ENCODE results near the gene RASSF7.
"Not testable (repeated sequence)": the region's sequence is repeated elsewhere in the genome, so short reads cannot be mapped to it uniquely, and the experiment has no call there.

RASSF7 gene, protein sequence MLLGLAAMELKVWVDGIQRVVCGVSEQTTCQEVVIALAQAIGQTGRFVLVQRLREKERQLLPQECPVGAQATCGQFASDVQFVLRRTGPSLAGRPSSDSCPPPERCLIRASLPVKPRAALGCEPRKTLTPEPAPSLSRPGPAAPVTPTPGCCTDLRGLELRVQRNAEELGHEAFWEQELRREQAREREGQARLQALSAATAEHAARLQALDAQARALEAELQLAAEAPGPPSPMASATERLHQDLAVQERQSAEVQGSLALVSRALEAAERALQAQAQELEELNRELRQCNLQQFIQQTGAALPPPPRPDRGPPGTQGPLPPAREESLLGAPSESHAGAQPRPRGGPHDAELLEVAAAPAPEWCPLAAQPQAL

DNA sequence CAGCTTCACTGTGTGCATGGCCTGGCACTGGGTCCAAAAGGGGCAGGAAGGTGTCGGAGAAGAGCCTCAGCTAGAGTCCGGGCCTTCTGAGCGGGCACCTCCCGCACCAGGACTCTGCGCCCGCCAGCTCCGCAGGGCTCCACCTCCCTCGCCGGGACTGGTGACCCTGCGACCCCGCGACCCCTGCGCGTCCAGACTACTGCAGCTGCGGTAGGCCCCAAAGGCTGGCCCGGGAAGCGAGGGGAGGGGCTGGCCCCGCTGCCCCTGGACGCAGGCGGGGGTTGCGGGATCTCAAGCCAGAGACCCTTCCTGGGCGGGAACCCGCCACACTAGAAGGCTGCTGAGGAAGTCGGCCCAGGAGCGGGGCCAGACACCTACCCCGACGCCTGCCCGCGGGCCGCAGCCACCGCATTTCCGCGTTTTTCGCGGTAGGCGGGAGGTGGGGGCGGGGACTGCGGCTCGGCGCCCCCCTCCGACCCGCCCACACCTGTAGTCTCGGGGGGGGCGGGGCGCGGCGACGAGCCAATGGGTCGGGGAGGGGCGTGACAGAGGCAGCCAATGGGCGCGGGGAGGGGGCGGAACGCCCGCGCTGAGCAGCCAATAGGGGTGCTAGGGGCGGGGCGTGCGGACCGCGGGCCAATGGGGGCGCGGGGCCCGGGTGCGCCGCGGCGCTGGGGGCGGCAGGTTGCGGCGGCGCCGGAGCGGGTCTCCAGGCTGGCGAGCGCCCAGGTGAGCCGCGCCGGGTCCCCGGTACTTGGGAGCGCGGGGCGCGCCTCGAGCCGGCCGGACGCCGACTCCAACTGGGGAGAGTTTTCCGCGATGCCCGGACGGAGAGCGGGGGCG, at the start of gene RASSF7, which contains the start of gene LMNTD2:
Gene RASSF7 (plus strand): TSS at position 666 of the 843 bp plus-strand sequence. CDS start 799 bp downstream, outside the sequence.
Gene LMNTD2 (minus strand): TSS at position 434 of the 843 bp plus-strand sequence. CDS start 22 bp downstream, at position 412.
- peak; percentile 92 for DNase-seq

DNA sequence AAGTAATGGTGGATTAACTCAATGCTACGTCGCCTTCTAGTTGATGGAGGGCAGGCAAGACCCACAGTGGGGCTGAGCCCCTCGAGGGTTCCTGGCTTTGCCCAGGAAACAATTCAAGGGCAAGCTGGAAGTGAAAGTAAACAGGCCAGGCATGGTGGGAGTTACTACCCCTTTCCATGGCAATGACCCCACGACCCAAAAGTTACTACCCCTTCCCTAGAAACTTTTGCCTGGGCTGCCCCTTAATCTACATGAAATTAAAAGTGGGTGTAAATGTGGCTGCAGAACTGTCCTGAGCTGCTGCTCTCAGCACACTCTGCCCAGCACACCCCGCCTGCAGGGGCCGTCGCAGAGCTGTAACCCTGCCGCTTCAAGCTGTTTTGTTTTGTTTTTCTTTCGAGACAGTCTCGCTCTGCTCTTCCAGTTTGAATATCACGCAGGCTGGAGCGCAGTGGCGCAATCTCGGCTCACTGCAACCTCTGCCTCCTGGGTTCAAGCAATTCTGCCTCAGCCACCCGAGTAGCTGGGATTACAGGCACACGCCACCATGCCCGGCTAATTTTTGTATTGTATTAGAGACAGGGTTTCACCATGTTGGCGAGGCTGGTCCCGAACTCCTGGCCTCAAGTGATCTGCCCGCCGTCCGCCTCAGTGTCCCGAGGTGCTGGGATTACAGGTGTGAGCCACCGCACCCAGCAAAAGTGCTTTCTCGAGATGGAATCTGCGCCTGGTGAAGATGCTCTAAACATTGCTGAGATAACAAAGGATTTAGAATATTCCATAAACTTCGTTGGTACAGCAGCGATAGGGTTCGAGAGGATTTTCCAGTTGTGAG, 47.8 kb upstream of the RASSF7 start:
- no peak for DNase-seq

DNA sequence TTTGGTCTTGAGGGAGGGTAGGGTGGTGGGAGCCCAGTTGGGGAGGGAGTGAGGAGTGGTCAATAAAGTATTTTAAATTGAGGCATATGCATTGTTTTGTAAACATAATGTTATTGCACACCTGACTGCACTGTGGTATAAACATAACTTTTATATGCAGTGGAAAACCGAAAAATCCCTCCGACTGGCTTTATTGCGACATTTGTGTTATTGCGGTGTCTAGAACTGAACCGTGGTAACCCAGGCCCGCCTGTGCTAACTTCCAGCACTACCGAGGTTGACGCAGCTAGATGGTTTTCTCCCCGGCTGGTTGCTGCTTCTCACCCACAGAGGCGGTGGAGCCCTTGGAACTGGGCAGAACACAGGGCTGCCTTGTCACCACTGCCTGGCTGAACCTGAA, 46.2 kb upstream of the RASSF7 start:
- DNase-seq, result no peak

DNA sequence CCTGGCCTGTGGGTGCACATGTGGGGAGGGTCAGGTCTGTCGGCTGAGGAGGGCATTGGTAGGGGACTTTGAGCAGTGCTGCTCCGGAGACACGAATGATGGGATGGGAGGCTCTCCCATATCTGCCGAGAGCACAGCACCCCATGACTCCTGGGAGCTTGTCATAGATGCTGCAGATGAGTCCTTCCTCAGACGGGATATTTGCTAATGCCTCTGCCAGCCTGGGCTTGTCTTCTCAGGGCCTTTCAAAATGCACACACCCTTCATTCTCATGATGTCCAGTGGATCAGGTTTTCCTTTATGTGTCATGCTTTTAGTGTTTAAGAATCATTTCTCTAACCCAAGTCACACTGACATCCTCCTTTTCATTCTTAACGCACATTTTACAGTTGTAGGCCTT, 45.6 kb upstream of the RASSF7 start:
- DNase-seq, result no peak

DNA sequence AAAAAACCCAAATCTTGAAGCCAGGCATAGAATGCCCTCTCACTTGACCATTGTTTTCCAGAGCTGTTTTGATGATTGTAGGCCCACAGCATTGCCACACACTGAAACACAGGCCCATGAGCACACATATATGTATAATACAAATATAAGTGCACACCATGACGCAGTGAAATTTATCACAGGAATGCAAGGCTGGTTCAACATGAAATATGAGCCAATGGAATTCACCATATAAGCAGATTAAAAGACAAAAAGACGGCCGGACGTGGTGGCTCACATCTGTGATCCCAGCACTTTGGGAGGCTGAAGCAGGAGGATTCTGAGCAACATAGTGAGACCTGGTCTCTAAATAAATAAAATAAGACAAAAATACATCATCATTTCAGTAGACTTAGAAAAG, 44.4 kb upstream of the RASSF7 start:
- DNase-seq, result no peak

DNA sequence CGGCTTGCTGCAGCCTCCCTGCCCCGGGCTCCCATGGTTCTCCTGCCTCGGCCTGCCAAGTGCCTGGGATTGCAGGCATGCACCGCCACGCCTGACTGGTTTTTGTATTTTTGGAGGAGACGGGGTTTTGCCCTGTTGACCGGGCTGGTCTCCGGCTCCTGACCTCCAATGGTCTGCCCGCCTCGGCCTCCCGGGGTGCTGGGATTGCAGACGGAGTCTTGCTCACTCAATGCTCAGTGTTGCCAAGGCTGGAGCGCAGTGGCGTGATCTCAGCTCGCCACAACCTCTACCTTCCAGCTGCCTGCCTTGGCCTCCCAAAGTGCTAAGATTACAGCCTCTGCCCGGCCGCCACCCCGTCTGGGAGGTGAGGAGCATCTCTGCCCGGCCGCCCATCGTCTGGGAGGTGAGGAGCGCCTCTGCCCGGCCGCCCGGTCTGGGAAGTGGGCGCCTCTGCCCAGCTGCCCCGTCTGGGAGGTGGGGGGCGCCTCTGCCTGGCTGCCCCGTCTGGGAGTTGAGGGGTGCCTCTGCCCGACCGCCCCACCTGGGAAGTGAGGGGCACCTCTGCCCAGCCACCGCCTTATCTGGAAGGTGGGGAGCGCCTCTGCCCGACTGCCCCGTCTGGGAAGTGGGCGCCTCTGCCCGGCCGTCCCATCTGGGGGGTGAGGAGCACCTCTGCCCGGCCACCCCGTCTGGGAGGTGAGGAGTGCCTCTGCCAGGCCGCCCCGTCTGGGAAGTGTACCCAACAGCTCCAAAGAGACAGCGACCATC, 43.7 kb upstream of the RASSF7 start:
- not testable (repeated sequence) for DNase-seq

DNA sequence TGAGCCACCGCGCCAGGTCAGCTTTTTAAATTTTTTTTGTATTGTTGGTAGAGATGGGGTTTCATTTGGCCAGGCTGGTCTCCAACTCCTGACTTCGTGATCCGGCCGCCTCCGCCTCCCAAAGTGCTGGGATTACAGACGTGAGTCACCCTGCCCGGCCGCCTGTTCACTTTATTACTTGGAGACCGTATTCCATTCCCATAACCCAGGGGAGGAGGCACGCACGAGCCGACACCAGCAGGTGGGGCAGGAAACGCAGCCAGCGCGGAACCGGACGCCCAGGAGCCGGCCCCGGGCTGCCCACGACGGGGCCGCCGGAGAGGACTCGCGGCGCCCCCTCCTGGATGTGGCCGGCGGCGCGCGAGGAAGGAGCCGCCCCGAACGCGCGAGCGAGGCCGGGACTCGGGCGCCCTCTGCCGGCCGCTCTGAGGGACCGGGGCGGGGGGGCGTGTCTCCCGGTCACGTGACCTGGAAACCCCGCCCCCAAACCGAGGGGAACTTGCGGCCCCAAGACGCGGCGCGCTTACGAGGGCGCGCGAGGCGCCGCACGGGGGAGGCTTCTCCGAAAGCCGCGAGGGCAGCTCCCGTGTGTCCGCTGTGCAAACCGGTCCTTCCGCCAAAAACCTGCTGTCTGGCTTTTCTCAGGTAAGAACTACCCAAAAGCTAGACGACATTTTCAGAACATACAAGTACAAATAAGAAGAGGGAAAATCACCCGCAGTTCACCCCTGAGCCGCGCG, 42.1 kb upstream of the RASSF7 start:
- DNase-seq, result no peak

DNA sequence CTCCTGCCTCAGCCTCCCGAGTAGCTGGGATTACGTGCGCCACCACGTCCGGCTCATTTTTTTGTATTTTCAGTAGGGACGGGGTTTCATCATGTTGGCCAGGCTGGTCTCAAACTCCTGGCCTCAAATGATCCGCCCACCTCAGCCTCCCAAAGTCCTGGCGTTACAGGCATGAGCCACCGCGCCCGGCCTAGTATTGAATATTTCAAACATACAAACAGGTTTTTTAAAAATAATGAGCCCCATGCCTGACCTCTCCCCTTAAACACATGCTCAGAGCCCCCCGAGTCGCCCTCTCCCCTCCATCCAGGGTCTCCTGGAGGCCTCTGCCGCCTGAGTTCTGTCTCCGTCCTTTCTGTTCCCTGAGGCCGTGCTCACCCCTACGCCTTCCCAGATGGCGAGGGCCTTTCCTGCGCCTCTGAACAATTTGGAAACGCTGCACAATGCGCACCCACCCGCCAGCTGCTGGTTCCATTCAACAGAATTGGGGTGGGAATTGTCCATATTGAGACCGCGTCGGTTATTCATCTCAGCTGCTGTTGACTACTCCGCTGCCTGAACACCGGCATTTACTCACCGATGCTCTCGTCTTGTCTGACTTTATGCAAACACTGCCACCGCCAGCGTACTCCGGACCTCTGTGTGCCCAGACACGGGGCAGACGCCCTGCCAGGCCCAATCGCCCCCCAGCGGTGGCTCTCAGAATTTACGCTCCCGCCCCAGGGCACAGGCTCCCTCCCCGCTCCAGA, 40.2 kb upstream of the RASSF7 start:
- DNase-seq, result no peak

DNA sequence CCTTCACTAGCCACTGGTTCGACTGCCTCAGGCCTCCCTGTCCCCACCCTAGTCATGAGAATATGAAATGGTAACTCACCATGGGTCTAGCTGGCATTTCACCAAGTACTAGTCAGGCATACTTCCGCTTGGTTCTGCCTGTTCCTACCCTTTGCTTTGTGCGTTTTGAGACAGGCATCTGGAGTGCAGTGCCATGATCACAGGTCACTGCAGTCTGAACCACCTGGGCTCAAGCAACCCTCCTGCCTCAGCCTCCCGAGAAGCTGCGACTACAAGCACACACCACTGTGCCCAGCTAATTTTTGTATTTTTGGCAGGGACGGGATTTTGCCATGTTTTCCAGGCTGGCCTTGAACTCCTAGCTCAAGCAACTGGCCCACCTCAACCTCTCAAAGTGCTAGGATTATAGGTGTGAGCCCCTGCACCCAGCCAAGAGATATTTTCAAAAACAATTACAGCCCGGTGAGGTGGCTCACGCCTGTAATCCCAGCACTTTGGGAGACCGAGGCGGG, 39.5 kb upstream of the RASSF7 start:
- no peak for DNase-seq

DNA sequence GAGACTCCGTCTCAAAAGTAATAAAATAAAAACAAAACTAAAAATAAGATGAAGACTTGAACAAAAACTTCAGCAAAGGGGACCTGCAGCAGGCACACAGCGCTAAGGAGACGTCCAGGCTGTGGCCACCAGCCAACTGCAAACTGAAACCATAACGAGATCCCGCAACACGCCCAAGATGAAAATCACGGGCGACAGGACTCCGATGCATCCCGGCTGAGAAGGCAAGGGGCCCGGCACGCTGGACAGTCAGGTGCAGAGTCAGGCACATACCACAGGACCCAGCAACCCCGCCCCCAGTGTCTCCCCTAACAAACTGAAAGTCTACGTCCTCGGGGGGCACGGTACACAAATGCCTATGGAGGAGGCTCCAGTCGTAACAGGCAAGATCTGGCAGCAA, 34.6 kb upstream of the RASSF7 start:
- no peak for DNase-seq

DNA sequence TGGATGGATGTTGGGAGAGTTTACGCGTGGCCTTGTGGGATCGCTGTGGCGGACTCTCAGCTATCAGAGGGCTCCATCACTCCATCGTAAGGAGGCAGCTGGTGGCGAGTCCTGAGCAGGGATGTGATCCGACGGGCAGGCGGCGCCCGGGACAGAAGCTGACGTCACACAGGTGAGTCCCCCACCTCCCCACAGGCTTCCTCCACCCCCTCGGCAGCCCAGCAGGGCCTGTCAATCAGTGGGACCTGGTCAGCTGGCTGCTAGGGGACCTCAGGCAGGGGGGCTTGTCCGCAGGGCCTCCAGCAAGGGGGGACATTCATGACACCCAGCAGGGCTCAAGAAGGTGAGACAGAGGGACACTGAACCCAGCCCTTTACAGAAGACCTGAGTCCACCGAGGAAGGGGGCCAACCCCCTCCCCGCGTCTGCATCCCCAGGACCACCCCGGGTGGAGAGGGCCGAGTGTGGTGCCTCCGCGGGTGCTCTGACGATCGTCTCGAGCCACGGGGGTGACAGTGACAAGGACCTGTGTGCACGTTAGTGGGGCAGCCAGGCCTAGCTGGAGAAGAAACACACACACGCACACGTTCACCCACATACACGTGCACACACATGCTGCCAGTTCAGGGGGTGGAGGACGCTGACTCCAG, 32.5 kb upstream of the RASSF7 start:
- DNase-seq, result no peak

DNA sequence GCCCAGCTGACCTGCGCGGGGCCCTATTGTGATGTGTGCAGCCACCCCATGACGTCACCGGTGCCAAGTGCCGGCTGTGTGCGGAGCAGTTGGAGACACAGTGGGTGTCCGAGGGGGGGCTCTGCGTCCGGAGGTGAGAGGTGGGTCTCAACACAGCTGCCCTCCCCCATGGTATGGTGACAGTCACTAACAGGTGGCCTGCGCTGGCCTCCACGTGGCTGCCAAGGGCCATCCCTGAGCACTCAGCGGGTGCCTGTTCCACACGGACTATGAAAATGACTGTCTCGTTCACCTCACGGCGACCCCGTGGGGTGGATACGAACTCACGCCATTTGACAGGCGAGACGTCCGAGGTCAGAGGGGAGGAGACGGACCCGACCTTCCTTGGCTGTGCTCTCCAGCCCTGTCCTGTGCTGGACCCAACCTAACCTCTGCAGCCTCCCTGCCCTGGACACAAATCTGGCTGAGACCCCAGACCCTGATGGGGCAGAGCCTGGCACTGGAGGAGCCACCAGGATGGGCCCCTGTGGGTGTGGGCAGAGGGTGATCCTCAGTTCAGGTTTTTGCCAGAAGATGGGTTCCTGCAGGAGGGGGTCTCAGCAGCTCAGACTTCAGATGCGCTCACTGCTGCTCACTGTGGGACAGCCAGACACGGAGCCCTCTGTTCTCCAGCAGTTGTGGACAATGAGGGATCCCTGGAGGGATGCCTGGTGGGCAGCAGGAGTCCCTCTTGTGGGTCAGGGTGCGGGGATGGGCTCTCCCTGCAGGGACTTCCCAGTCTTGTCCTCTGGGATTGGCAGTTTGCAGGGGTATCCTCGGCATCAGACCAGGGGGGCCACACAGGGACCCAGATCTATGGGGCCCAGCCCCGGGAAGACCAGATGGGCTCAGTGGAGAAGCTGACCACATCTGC, 31.7 kb upstream of the RASSF7 start:
- DNase-seq, result no peak

DNA sequence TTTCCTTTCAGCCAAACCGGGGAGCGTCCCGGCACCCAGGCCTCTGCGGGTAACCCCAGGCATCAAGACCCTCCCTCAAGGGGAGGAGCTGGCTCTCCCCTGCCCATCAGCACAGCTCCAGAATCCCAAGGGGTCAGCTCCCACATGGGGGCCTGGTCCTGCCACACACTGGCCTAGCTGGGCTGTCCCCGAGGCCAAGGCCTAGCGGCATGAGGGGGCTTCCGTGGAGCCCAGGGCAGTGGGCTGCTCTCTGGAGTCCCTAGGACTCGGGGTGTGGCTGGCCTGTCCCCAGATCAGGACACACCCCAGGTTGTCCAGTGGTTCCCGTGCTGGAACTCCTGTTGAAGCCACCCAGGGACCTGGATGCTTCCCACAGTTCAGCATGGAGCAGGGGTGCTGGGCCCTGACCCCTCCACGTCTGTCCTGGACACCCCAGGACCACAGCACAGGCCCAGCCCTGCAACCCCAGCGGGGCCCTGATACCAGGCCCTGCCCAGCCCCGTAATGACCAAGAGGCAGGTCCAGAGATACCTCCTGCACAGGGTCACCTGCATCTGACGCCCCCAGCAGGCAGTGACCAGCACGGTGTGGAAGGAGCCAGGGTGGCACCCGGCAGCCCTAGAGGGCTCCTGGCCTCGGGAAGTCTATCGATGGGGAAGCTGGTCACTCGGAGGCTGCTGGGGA, 30.9 kb upstream of the RASSF7 start:
- DNase-seq, result no peak

DNA sequence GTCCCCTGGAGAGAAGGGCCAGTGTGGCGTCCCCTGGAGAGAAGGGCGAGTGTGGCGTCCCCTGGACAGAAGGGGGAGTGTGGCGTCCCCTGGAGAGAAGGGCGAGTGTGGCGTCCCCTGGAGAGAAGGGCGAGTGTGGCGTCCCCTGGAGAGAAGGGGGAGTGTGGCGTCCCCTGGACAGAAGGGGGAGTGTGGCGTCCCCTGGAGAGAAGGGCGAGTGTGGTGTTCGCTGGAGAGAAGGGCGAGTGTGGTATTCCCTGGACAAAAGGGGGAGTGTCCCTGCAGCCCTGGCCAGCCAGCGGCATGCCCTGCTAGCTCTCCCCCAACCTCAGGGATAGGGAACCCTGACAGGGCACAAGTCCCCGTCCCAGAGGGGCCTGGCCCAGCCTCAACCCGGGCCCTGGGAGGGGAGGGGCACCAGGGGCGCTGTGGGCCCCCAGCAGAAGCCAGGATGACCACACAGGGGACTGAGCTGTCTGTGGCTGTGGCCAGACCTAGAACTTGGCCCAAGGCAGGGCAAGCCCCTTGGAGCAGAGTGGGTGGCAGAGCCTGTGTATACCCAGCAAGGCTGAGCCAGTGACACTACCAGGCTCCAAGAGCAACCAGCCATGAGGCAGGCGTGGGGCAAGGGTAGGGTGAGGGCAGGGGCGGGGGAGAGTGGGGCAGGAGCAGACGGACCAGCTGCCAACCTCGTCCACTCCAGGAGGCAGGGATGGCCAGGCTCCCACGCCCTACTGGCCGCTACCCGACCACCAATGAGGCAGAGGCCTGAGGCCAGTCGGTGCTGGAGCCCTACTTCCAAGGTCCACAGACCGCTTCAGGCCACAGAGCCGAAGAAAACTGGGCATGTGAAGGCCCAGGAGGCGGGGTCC, 29.6 kb upstream of the RASSF7 start:
- DNase-seq, result no peak

DNA sequence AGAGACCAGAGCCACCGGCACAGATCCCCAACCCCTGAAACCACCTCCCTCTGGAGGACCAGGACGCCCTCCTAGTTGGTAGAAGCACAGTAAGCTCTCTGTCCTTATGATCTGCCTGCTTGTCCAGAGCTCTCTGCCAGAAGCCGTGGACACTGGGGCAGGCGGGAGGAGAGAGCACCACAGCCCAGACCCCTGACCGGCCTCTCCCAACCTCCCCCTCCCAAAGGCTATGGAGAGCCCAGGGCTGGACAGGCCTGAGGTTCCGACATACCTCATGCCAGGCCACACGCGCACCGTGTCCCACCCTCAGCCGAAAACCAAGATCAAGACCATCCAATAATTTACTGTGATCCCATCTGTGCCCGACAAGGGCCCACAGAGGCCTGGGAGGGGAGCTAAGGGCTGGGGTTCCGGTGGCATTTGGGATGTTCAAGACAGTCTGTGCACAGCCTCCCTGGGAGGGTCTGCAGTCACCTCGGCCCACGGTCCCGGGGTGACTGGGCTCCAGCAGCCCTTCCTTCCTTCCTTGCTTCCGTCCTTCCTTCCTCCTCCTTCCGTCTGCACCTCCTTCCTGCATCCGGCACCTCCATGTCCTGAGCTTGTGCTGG, 28.7 kb upstream of the RASSF7 start:
- no peak for DNase-seq

DNA sequence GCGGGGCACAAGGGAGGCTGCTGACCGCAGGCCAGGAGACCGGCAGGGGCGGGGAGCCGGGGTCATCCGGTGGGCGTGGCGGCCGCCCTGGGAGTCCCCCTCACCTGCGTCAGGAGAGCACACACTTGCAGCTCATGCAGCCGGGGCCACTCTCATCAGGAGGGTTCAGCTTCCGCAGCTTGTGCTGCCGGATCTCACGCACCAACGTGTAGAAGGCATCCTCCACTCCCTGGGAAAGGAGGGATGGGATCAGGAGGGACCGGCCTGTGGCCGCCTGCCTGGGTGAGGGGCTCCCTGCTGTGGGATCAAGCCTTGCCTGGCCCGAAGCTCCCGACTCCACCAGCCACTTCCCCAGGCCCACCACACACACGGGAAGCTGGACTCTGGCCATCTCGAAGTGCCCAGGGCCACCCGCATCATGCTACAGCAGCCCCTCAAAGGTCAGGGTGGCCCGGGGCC, 28.2 kb upstream of the RASSF7 start:
- DNase-seq, result no peak

Measured in NCI-H1092 treated with DMSO at 0.1 percent for 48 hours (cell line).